ENCODE measurements around the gene EMB.
"Not testable (repeated sequence)": the region's sequence is repeated elsewhere in the genome, so short reads cannot be mapped to it uniquely, and the experiment has no call there.

Gene EMB

GRCh38 chr5:50421184-50421950 is 19.7 kb downstream of the EMB start:
- not testable (repeated sequence) for DNase-seq

GRCh38 chr5:50420343-50420935 is 20.6 kb downstream of the EMB start:
- DNase-seq, result no peak

- not testable (repeated sequence) for DNase-seq
These were observed 21.4 kb downstream of the EMB start for GRCh38 chr5:50419656-50420055.

- DNase-seq, result not testable (repeated sequence)
These were observed 24.5 kb downstream of the EMB start for GRCh38 chr5:50416637-50417036.

GRCh38 chr5:50415912-50416311 is 25.2 kb downstream of the EMB start:
- no peak for DNase-seq

GRCh38 chr5:50410932-50411331 is 30.2 kb downstream of the EMB start:
- not testable (repeated sequence) for DNase-seq

- DNase-seq, result no peak
These were observed 34.2 kb downstream of the EMB start for GRCh38 chr5:50406877-50407276.

GRCh38 chr5:50401336-50401735 is 39.8 kb downstream of the EMB start:
- DNase-seq, result no peak

GRCh38 chr5:50393925-50394609 is 47.0 kb downstream of the EMB start:
- not testable (repeated sequence) for DNase-seq

GRCh38 chr5:50392289-50392688 is 48.8 kb downstream of the EMB start:
- DNase-seq, result not testable (repeated sequence)

GRCh38 chr5:50384381-50384780 is 56.7 kb downstream of the EMB start:
- not testable (repeated sequence) for DNase-seq

GRCh38 chr5:50376696-50377095 is 64.4 kb downstream of the EMB start:
- not testable (repeated sequence) for DNase-seq

- not testable (repeated sequence) for DNase-seq
These were observed 71.6 kb downstream of the EMB start for GRCh38 chr5:50369287-50370033.

- DNase-seq, result no peak
These were observed 75.4 kb downstream of the EMB start for GRCh38 chr5:50365426-50366251.

- not testable (repeated sequence) for DNase-seq
These were observed 76.4 kb downstream of the EMB start for GRCh38 chr5:50364535-50365309.

GRCh38 chr5:50359187-50359586 is 81.9 kb downstream of the EMB start:
- DNase-seq, result no peak

- no peak for DNase-seq
These were observed 88.7 kb downstream of the EMB start for GRCh38 chr5:50352382-50352781.

Measured in activated CD8-positive, alpha-beta memory T cell treated with anti-CD3 and anti-CD28 coated beads for 24 hours (primary cell).